NAMALWA (cell line): ENCODE results near the gene CCNA2.
A peak's percentile ranks its signal among the peaks of the same experiment; 100 is the strongest.

Experiments used
- DNase-seq: peaks from one replicate; pipeline ENCODE4 v3.0.0-alpha.2; 2015; ENCODE audit warnings: low spot score

CCNA2 gene

DNA sequence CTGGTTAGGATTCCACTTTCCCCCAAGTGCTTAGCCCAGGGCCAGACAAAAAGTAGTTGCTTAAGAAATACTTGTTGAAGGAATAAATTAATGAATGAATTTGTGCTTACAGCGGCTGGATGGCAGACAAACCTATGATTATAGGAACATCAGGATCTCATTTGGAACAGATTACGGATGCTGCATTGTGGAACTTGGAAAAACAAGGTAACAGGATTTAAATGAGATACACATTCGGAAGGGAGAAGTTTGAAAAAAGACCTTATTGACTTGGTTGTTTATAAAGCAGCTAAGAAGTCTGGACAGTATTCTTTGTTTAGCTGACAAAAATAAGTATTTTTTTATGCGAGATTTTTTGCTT is 22.0 kb downstream of the CCNA2 start:
- DNase-seq, result no peak

DNA sequence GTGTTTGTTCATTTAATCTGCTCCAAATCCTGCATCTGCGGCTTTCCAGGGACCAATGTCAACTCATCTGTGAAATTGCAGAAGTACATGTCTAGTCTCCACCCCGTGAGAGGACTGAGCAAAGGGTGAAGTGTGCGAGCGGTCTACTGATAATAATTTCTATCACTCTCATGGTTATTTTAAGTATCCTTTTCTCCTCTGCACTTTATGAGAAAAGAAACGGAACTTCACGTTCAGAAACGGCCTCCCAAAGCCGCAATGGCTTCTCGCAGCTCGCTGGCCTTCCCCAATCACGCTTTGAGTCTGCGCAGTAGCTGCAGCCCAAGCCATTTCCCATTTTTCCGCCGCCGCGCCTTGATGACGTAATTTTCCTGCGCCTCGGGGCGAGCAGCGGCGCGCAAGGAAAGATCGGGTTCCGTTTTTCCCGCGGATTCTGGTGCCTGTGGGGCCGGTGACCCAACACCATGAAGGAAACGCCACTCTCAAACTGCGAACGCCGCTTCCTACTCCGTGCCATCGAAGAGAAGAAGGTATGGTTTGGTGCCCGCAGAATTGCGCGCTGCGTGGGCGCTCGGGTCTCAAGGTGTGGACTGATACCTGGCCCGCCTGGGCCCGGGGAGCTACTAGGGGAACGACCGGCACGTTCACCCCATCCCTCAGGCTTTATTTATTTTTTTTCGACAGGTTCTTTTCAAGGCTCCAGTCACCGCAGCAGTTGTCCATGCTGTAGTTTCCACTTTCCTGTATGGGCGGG is 22.5 kb downstream of the CCNA2 start, which contains the start of gene EXOSC9:
TSS of gene EXOSC9 (plus strand) at position 363 of the 754 bp plus-strand sequence. CDS start at position 465, 102 bp downstream.
- peak; percentile 95 for DNase-seq

DNA sequence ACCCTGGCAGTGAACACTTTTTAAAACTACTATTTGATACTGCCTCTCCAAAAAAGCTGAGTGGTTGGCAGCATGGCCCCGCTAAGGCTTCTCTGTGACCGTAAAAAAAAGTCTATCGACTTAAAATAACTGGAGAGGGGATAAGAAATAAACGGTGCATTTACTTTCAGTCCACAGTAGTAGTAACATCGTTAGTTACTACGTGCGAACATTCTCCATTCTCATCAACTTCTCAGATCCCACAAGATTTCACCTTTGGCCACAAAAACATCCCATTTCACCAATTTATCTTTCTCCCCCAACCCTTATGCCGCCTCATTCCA is 23.1 kb downstream of the CCNA2 start:
- DNase-seq, result no peak

DNA sequence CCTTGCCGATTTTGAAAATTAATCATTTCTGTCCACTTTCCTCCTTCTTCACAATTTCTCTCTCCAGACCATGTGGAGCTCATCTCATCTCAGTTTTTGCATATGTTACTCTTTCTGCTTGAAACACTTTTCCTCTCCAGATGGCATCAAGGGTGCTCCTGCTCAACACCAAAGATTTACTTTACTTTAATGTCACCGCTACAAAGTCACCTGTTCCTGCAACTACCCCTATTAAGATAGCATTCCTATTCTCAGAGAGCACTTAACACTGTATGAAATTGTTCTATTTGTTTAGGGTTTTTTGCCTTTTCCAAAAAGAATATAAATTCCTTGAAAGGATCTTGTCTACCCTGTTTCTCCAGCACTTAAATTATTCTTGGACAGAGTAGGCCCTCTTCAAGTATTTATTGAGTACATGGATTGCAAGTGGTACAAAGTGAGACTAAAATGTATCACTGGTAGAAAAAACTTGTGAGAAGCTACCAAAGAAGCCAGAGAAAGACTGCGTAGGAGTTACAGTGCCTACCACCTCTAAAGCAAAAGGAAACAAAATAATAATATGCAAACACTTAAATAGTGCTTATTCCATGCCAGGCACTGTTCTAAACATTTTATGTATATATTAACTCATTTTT is 23.7 kb downstream of the CCNA2 start:
- DNase-seq, result no peak

DNA sequence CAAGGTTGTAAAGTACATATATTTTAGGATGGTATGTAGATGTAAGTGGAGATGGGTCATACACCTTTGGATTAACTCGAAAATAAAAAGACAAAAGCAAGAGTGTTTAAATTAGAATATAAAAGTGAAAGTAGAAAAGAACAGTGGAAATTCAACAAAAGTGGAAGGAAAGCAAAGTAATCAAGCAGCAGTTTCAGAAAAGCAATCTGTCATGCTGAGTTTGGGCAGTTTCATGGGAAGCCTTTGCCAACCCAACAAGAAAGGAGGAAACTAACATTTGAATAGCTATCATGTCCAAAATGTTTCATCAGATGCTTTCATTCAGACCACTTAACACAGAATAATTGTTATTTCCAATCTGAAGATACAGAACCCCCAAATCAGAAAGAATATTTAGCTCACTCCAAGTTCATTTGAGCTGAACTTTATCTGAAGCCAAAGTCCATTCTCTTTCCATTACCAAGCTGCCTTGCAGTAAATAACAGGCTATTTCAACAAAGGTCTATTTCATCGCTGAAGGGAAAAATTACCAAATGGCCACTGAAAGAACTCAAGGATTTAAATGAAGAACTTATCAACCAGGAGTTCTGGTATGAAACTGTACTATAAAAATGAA is 24.4 kb downstream of the CCNA2 start:
- no peak for DNase-seq

DNA sequence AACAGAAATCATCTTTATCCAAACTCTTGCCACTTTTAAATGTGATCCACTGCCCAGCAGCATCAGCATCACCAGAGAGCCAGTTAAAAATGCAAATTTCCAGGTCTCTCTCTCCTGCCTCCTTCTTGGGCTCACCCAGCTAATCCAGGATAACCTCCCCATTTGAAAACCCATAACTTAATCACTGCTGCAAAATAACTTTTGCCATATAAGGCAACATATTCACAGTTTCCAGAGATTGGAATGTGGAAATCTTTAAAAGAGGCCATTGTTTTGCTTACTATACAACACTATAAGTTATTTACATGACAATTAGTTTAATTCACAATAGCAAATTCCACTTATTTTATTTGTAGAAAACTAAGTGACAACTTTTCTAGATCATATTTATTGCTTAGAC is 27.4 kb downstream of the CCNA2 start:
- DNase-seq, result no peak

DNA sequence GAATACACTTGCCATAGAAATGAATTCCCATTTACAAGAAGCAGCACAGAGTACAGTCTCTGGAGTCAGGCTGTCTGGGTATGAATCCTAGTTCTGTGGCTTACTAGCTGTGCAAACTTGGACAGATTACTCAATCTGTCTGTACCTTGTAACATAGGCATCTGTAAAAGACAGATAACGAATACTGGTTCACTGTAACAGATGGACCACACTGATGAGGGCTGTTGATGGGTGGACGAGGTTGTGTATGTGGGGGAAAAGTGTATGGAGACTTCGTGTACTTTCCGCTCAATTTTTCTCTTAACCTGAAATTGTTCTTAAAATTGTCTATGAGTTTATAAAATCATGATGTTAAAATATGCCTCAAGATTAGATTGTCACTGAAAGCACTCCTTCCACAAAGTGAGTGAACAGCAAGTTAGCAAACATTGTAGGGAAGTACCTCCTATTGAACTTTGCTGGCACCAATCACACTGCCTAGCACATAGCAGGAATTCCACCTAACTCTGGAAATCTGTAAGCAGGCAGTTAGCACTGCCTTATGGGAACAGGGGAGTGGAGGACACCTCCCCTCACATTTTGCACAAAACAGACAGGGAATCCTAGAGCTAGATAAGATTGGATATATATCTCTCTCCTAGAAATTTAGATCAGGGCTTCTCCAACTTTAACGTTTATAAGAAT is 29.0 kb downstream of the CCNA2 start:
- DNase-seq, result no peak

DNA sequence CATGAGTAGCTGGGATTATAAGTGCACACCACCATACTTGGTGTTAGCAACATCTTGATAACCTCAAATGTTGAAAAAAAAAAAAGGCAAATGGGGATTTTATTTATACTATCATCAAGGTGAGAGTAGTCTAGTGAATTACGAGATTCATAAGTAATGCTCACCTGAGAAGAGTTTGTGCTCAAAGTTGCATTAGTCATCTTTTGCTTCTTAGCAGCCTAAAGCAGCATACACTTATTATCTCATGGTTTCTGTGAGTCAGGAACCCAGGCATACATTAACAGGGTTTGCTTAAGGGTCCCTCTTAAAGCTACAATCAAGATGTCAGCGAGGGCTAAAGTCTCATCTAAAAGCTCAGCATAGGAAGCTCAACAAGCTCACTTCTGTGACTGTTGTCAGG is 30.7 kb downstream of the CCNA2 start:
- DNase-seq, result no peak

DNA sequence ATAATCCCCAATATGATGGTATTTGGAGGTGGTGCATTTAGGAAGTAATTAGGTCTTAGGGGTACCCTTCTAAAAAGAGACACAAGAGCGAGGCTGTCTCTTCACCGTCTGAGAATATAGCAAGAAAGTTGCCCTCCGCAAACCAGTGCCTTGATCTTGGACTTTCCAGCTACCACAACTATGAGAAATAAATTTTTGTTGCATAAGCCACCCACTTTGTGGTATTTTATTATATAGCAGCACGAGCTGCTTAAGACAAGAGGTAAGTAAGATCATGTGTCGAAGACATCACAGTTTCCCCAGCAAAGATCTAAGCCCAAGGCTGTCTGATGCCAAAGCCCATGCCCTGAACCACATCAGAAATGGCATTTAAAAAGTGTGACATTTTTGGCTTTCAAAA is 32.2 kb downstream of the CCNA2 start:
- DNase-seq, result no peak

DNA sequence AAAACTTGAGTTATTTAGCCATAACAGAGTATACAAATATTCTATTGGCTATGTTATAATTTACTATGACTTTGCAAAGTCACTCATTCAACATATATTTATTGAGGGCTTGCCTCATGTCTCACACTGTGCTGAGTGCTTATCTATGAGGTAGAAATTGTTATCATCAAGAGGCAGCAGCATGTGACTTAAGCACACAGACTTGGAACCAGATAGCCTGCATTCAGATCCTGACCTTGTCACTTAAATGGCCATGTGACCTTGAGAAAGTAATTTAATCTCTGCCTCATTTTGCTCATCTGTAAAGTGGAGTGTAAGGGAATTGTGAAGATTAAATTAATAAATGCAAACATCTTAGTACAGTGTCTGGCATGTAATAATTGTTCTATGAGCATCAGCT is 32.7 kb downstream of the CCNA2 start:
- DNase-seq, result no peak

DNA sequence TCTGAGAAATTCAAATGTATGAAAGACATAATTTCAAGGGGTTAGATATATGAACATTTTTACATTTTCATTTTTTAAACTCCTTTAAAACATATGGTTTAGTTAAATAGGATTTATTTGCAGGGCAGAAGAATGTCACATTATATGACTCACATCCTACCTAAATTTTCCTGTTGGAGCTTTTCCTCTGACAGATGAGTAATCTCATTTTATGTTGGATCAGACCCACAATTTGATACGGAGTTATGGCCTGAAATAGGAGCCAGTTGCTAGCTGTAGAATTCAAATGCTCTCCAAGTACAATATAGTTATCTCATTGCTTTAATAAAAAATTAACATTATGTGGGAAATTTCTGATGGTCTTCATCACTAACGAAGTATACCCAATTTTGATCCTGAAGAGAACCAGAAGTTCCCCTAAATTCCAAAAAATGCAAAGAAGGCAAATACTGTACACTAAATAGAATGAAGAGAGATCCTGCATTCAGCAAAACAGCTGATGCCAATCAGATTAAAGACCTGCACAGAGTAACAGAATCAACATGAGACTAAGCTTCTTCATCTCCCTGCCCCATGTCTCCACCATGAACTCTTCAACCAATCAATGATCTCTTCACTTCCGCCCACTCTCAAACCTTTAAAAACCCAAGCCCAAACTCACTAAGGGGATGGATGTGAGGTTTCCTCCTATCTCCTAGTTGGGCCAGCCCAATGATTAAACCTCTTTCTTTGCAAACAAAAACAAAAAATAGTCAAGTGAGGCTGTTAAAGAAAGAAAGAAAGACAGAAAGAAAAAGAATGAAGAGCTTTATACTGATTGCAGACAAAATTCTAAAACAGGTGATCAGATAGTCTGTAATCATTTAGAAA is 33.5 kb downstream of the CCNA2 start:
- DNase-seq, result no peak

DNA sequence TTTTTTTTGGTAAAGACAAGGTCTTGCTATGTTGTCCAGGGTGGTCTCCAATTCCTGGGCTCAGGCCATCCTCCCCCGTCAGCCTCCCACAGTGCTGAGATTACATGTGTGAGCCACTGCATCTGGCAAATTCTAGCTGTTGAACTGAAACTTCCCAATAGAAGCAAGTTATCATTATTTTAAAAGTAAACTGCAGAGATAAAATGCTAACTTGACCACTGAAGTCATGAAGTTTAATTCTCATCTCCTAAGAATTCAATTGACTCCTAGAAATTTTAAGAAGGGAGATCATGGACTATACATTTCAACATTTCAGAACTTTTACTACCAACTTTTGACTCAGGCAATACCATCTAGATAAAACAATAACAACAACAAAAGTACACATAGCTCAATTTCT is 34.2 kb downstream of the CCNA2 start:
- no peak for DNase-seq

DNA sequence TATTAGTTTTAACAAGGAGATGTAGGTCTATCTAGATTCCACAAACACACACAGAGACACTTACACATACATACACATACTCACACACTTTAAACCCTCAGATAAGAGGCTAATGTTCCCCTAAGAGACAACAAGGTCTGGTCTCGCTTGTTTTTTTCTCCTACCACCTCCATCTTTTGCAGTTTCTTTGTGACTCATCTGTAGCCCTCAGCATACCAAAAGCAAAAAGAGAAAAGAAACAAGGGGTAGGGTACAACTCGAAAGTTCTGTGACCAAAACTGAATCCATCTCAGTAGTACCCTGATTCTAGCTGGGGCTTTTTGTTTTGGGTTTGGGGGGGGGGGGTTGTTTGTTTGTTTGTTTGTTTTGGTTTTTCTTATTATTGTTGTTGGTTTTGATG is 34.8 kb downstream of the CCNA2 start:
- no peak for DNase-seq

DNA sequence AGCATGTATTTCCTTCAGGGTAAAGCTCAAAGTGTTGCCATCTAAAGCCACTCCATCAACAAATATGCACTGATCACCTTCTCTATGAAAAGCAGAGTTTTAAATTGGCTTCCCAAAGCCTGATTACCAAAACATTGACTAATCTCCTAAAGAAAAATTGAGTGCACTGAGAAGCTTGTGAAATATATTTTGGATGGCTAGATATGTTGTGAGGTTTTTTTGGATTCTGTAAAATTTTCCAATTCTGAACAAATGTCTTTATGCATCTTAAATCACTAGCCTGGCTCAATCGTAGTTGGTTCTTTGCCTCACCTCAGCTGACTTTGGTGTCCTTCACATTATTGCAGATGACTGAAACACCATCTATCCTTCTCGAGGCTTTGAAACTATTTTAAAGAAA is 37.5 kb downstream of the CCNA2 start:
- no peak for DNase-seq

DNA sequence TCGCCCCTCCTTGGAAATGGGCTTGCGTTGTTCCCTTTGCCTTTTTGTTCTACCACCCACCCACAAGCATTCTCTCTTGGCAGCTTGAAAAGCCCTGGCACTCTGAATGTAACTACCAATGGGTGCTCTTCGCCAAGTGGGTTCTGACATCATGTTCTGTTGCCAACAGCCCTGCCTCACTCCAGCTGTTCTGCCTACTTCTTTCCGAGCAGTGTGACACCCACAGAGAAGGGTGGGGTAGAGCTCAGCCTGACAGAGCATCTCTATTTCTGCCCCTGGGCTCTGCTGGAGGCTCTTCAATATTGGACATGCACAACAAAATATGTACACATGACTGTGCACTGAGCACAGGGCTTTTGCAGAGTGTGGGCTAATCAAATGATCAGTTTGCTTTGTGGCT is 38.2 kb downstream of the CCNA2 start:
- DNase-seq, result no peak

DNA sequence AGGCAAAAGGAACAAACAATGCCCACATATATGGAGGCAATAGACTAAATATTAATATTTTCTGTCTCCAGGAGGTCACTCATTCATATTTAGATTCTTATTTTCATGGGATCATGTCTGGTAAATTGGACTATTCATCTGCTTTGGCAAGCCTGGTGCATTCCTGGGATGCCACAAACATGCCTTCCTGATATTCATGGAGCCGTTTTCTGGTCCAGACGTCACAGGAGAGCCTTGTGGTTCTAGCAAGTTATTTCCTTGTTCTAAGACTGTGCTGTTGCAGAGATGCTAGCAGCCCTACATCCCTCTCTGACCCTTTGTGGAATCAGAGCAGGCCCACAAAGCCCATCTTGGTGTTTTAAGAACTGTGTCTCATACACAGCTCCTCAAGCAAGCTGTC is 38.7 kb downstream of the CCNA2 start:
- DNase-seq, result no peak

DNA sequence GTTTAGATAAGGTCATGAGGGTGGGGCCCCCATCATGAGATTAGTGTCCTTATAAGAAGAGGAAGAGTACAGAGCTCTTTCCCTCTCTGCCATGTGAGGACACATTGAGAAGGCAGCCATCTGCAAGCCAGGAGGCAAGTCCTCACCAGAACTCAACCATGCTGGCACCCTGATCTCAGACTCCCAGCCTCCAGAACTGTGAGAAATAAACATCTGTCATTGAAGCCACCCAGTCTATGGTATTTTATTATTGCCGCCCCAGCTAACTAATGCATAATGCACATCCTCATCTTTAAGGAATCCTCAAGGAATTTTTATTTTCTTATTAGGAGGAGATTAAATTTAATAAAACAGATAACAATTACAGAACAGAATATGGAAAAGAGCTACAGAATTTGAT is 39.3 kb downstream of the CCNA2 start:
- DNase-seq, result no peak

DNA sequence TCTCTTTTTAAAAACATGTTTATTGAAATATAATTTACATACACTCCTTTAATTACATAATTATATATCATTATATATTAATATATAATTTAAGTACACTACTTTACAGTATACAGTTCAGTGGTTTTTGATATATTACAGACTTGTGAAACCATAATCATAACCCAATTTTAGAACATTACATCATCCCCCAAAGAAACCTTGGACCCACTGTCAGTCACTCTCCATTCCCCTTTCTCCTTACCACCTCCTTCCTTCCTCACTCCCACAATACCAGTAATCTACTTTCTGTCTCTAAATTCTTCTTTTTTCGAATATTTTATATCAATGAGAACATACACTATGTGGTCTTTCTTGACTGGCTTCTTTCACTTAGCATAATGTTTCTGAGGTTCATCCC is 40.5 kb downstream of the CCNA2 start:
- no peak for DNase-seq

DNA sequence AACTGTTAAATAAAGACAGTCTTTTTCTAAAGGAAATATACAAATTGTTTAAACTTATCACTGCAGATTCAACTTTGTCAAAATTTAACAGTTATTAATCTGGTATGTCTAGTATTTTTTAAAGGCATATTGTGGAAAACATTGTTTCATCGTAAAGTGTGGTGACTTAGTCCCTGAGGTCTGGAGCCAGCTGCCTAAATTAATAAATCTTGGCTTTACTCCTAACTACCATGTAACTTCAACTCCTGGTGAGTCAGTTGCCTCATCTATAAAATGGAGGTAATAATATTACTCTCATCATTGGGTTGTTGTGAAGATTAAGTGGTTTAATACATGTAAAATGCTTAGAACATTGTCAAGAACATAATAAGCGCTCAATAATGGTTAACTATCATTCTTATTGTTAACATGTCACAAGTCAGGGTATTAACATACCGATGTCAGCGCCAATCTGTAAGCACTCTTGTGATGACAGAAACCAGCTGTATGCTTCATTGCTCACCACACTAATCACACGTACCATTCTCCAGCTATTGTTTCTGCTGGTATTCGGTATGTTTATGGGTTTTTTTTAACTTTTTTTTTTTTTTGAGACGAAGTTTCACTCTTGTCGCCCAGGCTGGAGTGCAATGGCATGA is 44.6 kb downstream of the CCNA2 start:
- DNase-seq, result no peak

DNA sequence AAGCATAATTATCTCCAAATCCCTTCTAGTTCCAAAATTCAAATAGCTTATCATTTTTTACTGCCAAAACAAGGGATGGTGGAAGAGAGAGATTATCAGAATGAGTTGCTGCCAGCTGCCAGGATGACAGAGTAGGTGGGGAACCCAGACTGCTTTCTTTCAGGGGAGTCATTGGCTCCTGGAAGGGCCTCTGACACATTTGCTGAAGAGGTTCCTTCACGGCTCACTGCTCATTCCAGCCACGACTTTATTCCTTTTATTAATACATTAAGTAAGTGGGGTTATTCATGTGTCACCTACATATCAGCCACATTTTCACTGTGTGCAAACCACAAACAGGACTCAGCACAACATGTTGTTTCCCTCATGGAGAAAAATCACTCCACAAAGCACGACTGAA is 46.1 kb downstream of the CCNA2 start:
- no peak for DNase-seq

DNA sequence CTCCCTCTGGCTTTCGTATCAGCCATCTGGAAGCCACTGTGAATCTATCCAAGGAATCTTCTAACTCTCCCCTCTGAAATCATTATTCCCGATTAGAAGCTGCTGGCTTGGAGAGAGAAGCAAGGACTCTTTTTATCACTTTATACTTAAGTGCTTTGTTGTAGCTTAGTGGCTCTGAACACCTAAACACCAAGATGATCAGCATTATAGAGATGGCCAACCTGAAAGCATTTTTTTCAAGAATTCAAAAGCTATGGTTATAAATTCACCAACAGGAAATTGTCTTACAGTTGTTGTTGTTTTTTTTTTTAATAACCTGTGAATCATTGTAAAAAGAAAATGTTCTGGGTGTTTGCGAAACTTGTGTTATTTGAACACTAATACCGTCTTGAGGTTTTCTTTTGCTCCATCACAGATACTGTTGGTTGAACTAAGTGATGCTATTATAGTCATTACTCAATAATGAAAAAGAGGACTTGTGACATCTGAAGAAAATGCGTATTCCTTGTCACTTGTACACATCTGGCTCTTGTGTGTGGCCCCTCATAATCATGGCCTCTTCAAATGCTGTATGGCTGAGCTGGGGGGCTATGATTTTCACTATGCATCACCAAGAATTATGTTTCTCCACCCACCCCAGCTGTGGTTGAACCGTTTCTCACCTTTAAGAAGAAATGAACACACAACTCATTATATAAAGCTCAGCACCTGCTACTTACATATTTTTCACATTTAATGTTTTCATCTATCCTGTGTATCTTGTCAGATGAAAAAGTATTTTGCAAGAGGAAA is 46.9 kb downstream of the CCNA2 start:
- DNase-seq, result no peak
